OCI-LY7 (cell line): ENCODE measurements around the gene KCNIP4. TPM values are rescaled to one million over a fixed set of nuclear protein-coding genes. Genes with fewer than 3 reads are reported as not detected.

ENCODE experiments used
- BruUV-seq: library from RNA; stranded (reverse); fragments of 400-500 nt; replicated peaks from 2 replicates; lab custom pipeline; 2021; lab: Mats Ljungman, UMichigan
- CTCF ChIA-PET: fragments of 300-600 bp; sonication (Branson Sonifier 250); formaldehyde crosslinking; loops from one replicate; lab custom pipeline; 2022; ENCODE audit warnings: antibody characterized with exemption; ENCODE audit not compliant: unreplicated experiment; lab: Charles Lee
- POLR2A ChIA-PET: fragments of 300-600 bp; sonication (Branson Sonifier 250); formaldehyde crosslinking; loops from one replicate; lab custom pipeline; 2022; ENCODE audit warnings: antibody characterized with exemption; lab: Charles Lee
- DNase-seq: peaks from one replicate; pipeline ENCODE4 v3.0.0-alpha.2; 2015; ENCODE audit warnings: low spot score
- H2AFZ ChIP-seq: fragments of 200-600 bp; sonication (generic), shearing (Covaris generic); 2 replicates; pipeline ENCODE4 v1.6.1; 2014; ENCODE audit warnings: mild to moderate bottlenecking, antibody characterized with exemption, low read length, moderate library complexity
- H3K27ac ChIP-seq: fragments of 200-600 bp; sonication (generic); 2 replicates; pipeline ENCODE4 v1.5.1; 2014; ENCODE audit warnings: mixed run types, low read depth, mild to moderate bottlenecking, moderate library complexity, low read length, inconsistent platforms; ENCODE audit not compliant: poor library complexity, severe bottlenecking
- H3K36me3 ChIP-seq: fragments of 200-600 bp; sonication (generic); 2 replicates; pipeline ENCODE4 v1.6.1; 2014; ENCODE audit warnings: mild to moderate bottlenecking, antibody characterized with exemption, low read length, moderate library complexity, mixed read lengths; ENCODE audit not compliant: insufficient read depth
- H3K4me1 ChIP-seq: fragments of 200-600 bp; sonication (generic); 2 replicates; pipeline ENCODE4 v1.5.1; 2014; ENCODE audit warnings: mild to moderate bottlenecking, low read length; ENCODE audit not compliant: insufficient read depth, poor library complexity, severe bottlenecking
- H3K4me2 ChIP-seq: fragments of 200-600 bp; sonication (generic); 2 replicates; pipeline ENCODE4 v1.6.1; 2014; ENCODE audit warnings: mild to moderate bottlenecking, low read length
- H3K4me3 ChIP-seq: fragments of 200-600 bp; sonication (generic); 2 replicates; pipeline ENCODE4 v1.5.1; 2014; ENCODE audit warnings: mild to moderate bottlenecking, low read depth, low read length; ENCODE audit not compliant: poor library complexity, severe bottlenecking
- H3K79me2 ChIP-seq: fragments of 200-600 bp; sonication (generic); 2 replicates; pipeline ENCODE4 v1.6.1; 2016; ENCODE audit warnings: low read depth, mild to moderate bottlenecking, low read length, moderate library complexity, mixed read lengths; ENCODE audit not compliant: insufficient read depth
- H3K9me2 ChIP-seq: fragments of 200-600 bp; sonication (generic); 2 replicates; pipeline ENCODE4 v1.6.1; 2016; ENCODE audit warnings: mild to moderate bottlenecking, low read length, mixed read lengths; ENCODE audit not compliant: insufficient read depth
- H3K9me3 ChIP-seq: fragments of 200-600 bp; sonication (generic); 2 replicates; pipeline ENCODE4 v1.6.1; 2014; ENCODE audit warnings: mild to moderate bottlenecking, mixed run types, low read length, mixed read lengths
- H4K20me1 ChIP-seq: fragments of 200-600 bp; sonication (generic); 2 replicates; pipeline ENCODE4 v1.6.1; 2014; ENCODE audit warnings: mild to moderate bottlenecking, antibody characterized with exemption, low read length, moderate library complexity, mixed read lengths; ENCODE audit not compliant: insufficient read depth
- CTCF ChIP-seq: fragments of 200-600 bp; sonication (generic); conservative IDR thresholded peaks from 2 replicates; pipeline ENCODE4 v1.5.1; 2014; ENCODE audit warnings: mild to moderate bottlenecking, antibody characterized with exemption, low read length, moderate library complexity, mixed read lengths
- EZH2phosphoT487 ChIP-seq: fragments of 200-600 bp; sonication (generic); IDR thresholded peaks from 2 replicates; pipeline ENCODE4 v1.6.1; 2018; ENCODE audit warnings: low read depth, borderline replicate concordance, mild to moderate bottlenecking, mixed run types, antibody characterized with exemption, low read length, moderate library complexity, mixed read lengths
- intact Hi-C: fragments of 100-400 bp; cut with micrococcal nuclease; formaldehyde crosslinking; loops from one replicate; pipeline ENCODE4 v1.10.0; 2022; ENCODE audit not compliant: unreplicated experiment
- total RNA-seq, 2 experiments: library from RNA; depleted of rRNA in 1 of 2; stranded (reverse); fragments of >200 nt in 1 of 2; shearing (Covaris generic) in 1 of 2; gene quantifications; 2 replicates each; pipeline ENCODE4 v1.2.3, GENCODE V29; 2014 to 2022

KCNIP4 gene
- total RNA-seq, 2 experiments from 2014 or later, result not detected

- Histone ChIP-seq H3K27ac (no peak overlapping the region), H3K4me3 (no peak overlapping the region), H3K9me2 (no peaks in the 10 kb centered on the region), H3K79me2 (no peaks in the 10 kb centered on the region), H2AFZ (no peak overlapping the region), H3K4me2 (no peak overlapping the region), H3K9me3 (no peaks in the 10 kb centered on the region), H4K20me1 (no peaks in the 10 kb centered on the region), H3K36me3 (no peaks in the 10 kb centered on the region), H3K4me1 (no peaks in the 10 kb centered on the region)
- intact Hi-C loops, result no loop called here
- DNase-seq, result no peak
- POLR2A ChIA-PET, result interaction anchor here (1.2 kb wide), 1 partner anchor 10 kb away, joined by 4 read pairs; no protein-coding TSS in a partner anchor
- TF ChIP-seq EZH2phosphoT487, result no peak
- BruUV-seq, result no TSS peak
- CTCF ChIA-PET, result no interaction called here
Observed at GRCh38 chr4:21744046-21744445, 204.5 kb downstream of the KCNIP4 start.

GRCh38 chr4:21742326-21742725, 206.2 kb downstream of the KCNIP4 start:
- no peaks in the 10 kb centered on the region for H3K9me3 ChIP-seq
- H4K20me1 ChIP-seq, result no peaks in the 10 kb centered on the region
- H3K4me1 ChIP-seq, result no peaks in the 10 kb centered on the region
- intact Hi-C loops, result no loop called here
- no peak overlapping the region for H3K4me3 ChIP-seq
- TF ChIP-seq CTCF (no peak), EZH2phosphoT487 (no peak)
- POLR2A ChIA-PET, result no interaction called here
- no peak overlapping the region for H2AFZ ChIP-seq
- CTCF ChIA-PET, result no interaction called here
- no peak for DNase-seq
- H3K9me2 ChIP-seq, result no peaks in the 10 kb centered on the region
- no peaks in the 10 kb centered on the region for H3K79me2 ChIP-seq
- no TSS peak for BruUV-seq
- H3K36me3 ChIP-seq, result no peaks in the 10 kb centered on the region
- no peak overlapping the region for H3K4me2 ChIP-seq
- no peak overlapping the region for H3K27ac ChIP-seq

- ChIA-PET CTCF (no interaction called here), POLR2A (no interaction called here)
- no peaks in the 10 kb centered on the region for H4K20me1 ChIP-seq
- no peaks in the 10 kb centered on the region for H3K9me3 ChIP-seq
- intact Hi-C loops, result no loop called here
- H2AFZ ChIP-seq, result no peak overlapping the region
- no peaks in the 10 kb centered on the region for H3K9me2 ChIP-seq
- H3K79me2 ChIP-seq, result no peaks in the 10 kb centered on the region
- no peaks in the 10 kb centered on the region for H3K4me1 ChIP-seq
- no peak for DNase-seq
- no peak overlapping the region for H3K4me2 ChIP-seq
- no peak overlapping the region for H3K4me3 ChIP-seq
- H3K27ac ChIP-seq, result no peak overlapping the region
- no peaks in the 10 kb centered on the region for H3K36me3 ChIP-seq
- no TSS peak for BruUV-seq
- no peak for TF ChIP-seq EZH2phosphoT487
- TF ChIP-seq CTCF, result no peak
Observed at GRCh38 chr4:21738821-21739220, 209.8 kb downstream of the KCNIP4 start.
